IMR-90 (cell line): Measurements from ENCODE around the gene UBAC1. TPM values are rescaled to one million over a fixed set of nuclear protein-coding genes. Genes with fewer than 3 reads are reported as not detected.

Experiments used
- ATAC-seq: fragments of 200-7000 bp; cut with Tn5 transposase; 2 replicates; pipeline ENCODE4 v1.9.1; 2020; ENCODE audit warnings: low read depth, mild to moderate bottlenecking, moderate library complexity
- BruUV-seq: library from RNA; stranded (reverse); fragments of 400-500 nt; replicated peaks from 2 replicates; lab custom pipeline; 2021; lab: Mats Ljungman, UMichigan
- CTCF ChIA-PET: fragments of 300-600 bp; formaldehyde crosslinking; extraction: SDS; loops from one replicate; lab custom pipeline; 2021; ENCODE audit warnings: antibody characterized with exemption; lab: Yijun Ruan, JAX
- POLR2A ChIA-PET: fragments of 300-600 bp; sonication (Branson Sonifier 250); formaldehyde crosslinking; loops from one replicate; lab custom pipeline; 2022; ENCODE audit warnings: antibody characterized with exemption; ENCODE audit not compliant: unreplicated experiment; lab: Charles Lee
- DNase-seq: peaks from one replicate; pipeline ENCODE4 v3.0.0; 2013
- H2AFZ ChIP-seq: replicated peaks from 2 replicates; pipeline ENCODE3; 2013; ENCODE audit warnings: low read length, mild to moderate bottlenecking; ENCODE audit not compliant: poor library complexity
- H2AK5ac ChIP-seq: 2 replicates; pipeline ENCODE4 v1.6.1; 2013; ENCODE audit warnings: low read depth, low read length, inconsistent platforms
- H2AK9ac ChIP-seq: replicated peaks from 2 replicates; pipeline ENCODE3; 2013; ENCODE audit warnings: mild to moderate bottlenecking, low read depth, low read length, moderate library complexity; ENCODE audit not compliant: poor library complexity
- H2BK120ac ChIP-seq: 2 replicates; pipeline ENCODE4 v1.6.1; 2013; ENCODE audit warnings: low read depth, low read length, inconsistent platforms
- H2BK15ac ChIP-seq: 3 replicates; pipeline ENCODE4 v1.6.1; 2013; ENCODE audit warnings: low read depth, low read length, inconsistent platforms
- H2BK20ac ChIP-seq: 2 replicates; pipeline ENCODE4 v1.6.1; 2013; ENCODE audit warnings: low read depth, mild to moderate bottlenecking, inconsistent platforms, low read length, moderate library complexity
- H2BK5ac ChIP-seq: 2 replicates; pipeline ENCODE4 v1.6.1; 2013; ENCODE audit warnings: mild to moderate bottlenecking, low read depth, low read length, inconsistent platforms; ENCODE audit not compliant: poor library complexity, severe bottlenecking
- H3K14ac ChIP-seq: replicated peaks from 2 replicates; pipeline ENCODE4 v1.6.1; 2013; ENCODE audit warnings: low read depth, low read length, inconsistent platforms
- H3K18ac ChIP-seq: 2 replicates; pipeline ENCODE4 v1.6.1; 2013; ENCODE audit warnings: low read depth, low read length, control low read depth
- H3K23ac ChIP-seq: 2 replicates; pipeline ENCODE4 v1.6.1; 2013; ENCODE audit warnings: low read depth, low read length, inconsistent platforms
- H3K27ac ChIP-seq: 2 replicates; pipeline ENCODE4 v1.5.1; 2013; ENCODE audit warnings: mild to moderate bottlenecking, control low read depth, low read length; ENCODE audit not compliant: insufficient read depth
- H3K27me3 ChIP-seq: 2 replicates; pipeline ENCODE4 v1.6.1; 2013; ENCODE audit warnings: low read length; ENCODE audit not compliant: control insufficient read depth, insufficient read depth
- H3K36me3 ChIP-seq: 2 replicates; pipeline ENCODE4 v1.6.1; 2013; ENCODE audit warnings: low read length, mixed read lengths; ENCODE audit not compliant: control insufficient read depth, insufficient read depth
- H3K4ac ChIP-seq: 2 replicates; pipeline ENCODE4 v1.6.1; 2013; ENCODE audit warnings: low read depth, low read length, inconsistent platforms
- H3K4me1 ChIP-seq: 2 replicates; pipeline ENCODE4 v1.6.1; 2013; ENCODE audit warnings: low read length, mixed read lengths; ENCODE audit not compliant: control insufficient read depth, insufficient read depth
- H3K4me2 ChIP-seq: 2 replicates; pipeline ENCODE4 v1.6.1; 2013; ENCODE audit warnings: low read depth, mild to moderate bottlenecking, control low read depth, low read length, moderate library complexity
- H3K4me3 ChIP-seq: 2 replicates; pipeline ENCODE4 v1.5.1; 2013; ENCODE audit warnings: low read depth, mild to moderate bottlenecking, control low read depth, low read length, moderate library complexity; ENCODE audit not compliant: insufficient read depth
- H3K56ac ChIP-seq: 2 replicates; pipeline ENCODE4 v1.6.1; 2013; ENCODE audit warnings: low read length, inconsistent platforms; ENCODE audit not compliant: insufficient read depth; ENCODE audit errors: extremely low read depth
- H3K79me1 ChIP-seq, 2 experiments: 2 replicates each; pipeline ENCODE4 v1.6.1; 2013; ENCODE audit warnings: low read length in 2 of 2, inconsistent platforms in 1 of 2, low read depth in 1 of 2
- H3K9ac ChIP-seq: 2 replicates; pipeline ENCODE4 v1.6.1; 2013; ENCODE audit warnings: low read depth, low read length, control low read depth
- H3K9me1 ChIP-seq: 2 replicates; pipeline ENCODE4 v1.6.1; 2013; ENCODE audit warnings: low read length, inconsistent platforms; ENCODE audit not compliant: insufficient read depth
- H3K9me3 ChIP-seq: 2 replicates; pipeline ENCODE4 v1.6.1; 2013; ENCODE audit warnings: low read length; ENCODE audit not compliant: control insufficient read depth, insufficient read depth
- H4K20me1 ChIP-seq: 2 replicates; pipeline ENCODE4 v1.6.1; 2013; ENCODE audit warnings: low read length, inconsistent platforms; ENCODE audit not compliant: insufficient read depth
- H4K5ac ChIP-seq: 2 replicates; pipeline ENCODE4 v1.6.1; 2013; ENCODE audit warnings: mild to moderate bottlenecking, low read depth, low read length, control low read depth
- H4K8ac ChIP-seq, 2 experiments: 2 replicates each; pipeline ENCODE4 v1.6.1; 2013; ENCODE audit warnings: low read depth in 2 of 2, low read length in 2 of 2, control low read depth in 1 of 2, inconsistent platforms in 1 of 2
- H4K91ac ChIP-seq: 2 replicates; pipeline ENCODE4 v1.6.1; 2013; ENCODE audit warnings: low read depth, low read length, inconsistent platforms; ENCODE audit not compliant: insufficient read depth
- MXI1 ChIP-seq: IDR thresholded peaks from 2 replicates; pipeline ENCODE4 v1.6.1; 2012; ENCODE audit warnings: low read depth, mild to moderate bottlenecking, low read length, moderate library complexity, borderline replicate concordance
- NFE2L2 ChIP-seq: fragments of 150-350 bp; IDR thresholded peaks from 2 replicates; pipeline ENCODE4 v1.6.1; 2016; ENCODE audit warnings: low read depth, mild to moderate bottlenecking, low read length
- POLR2A ChIP-seq: IDR thresholded peaks from 2 replicates; pipeline ENCODE4 v1.6.1; 2012; ENCODE audit warnings: mild to moderate bottlenecking, low read depth, low read length
- RAD21 ChIP-seq: IDR thresholded peaks from 2 replicates; pipeline ENCODE4 v1.6.1; 2012; ENCODE audit warnings: low read length, improper control_type of control experiment
- RCOR1 ChIP-seq: IDR thresholded peaks from 2 replicates; pipeline ENCODE4 v1.6.1; 2012; ENCODE audit warnings: mild to moderate bottlenecking, low read length, improper control_type of control experiment; ENCODE audit not compliant: insufficient replicate concordance
- WGBS, 2 experiments: methylation state at CpG; one replicate each; pipeline versions ENCODE4 v1.1.5 to v1.1.7; 2013; ENCODE audit warnings: missing lambda C conversion rate in 2 of 2; ENCODE audit not compliant: insufficient read length in 1 of 2; ENCODE audit errors: extremely low coverage in 2 of 2; 5-methylcytosine and 5-hydroxymethylcytosine counted together
- dilution Hi-C: fragments of 300-500 bp; cut with HindIII; formaldehyde crosslinking; loops from one replicate; pipeline ENCODE4 v1.14.3; 2018; ENCODE audit warnings: low sequenced_read_pairs; ENCODE audit not compliant: unreplicated experiment
- in situ Hi-C: fragments of 300-500 bp; cut with MboI; formaldehyde crosslinking; loops from 3 replicates; pipeline ENCODE4 v1.14.3; 2019; ENCODE audit warnings: low sequenced_read_pairs, inconsistent platforms, mixed read lengths
- intact Hi-C: fragments of 100-400 bp; cut with micrococcal nuclease; formaldehyde crosslinking; loops from 2 replicates; pipeline ENCODE4 v1.10.0; 2022
- polyA plus RNA-seq, 3 experiments: library from polyadenylated mRNA; depleted of rRNA; stranded (reverse); fragments of >200 nt; gene quantifications; 2 replicates each; pipeline ENCODE4 v1.2.3, GENCODE V29; 2012; ENCODE audit warnings: low replicate concordance in 1 of 3
- total RNA-seq: library from RNA; depleted of rRNA; stranded (reverse); fragments of >200 nt; gene quantifications from 2 replicates; pipeline ENCODE4 v1.2.3, GENCODE V29; 2012

UBAC1 gene
- total and polyA plus RNA-seq, 2 of the 4 experiments (the other 2 are of a cell fraction): 25.3 to 33.9 TPM

DNA sequence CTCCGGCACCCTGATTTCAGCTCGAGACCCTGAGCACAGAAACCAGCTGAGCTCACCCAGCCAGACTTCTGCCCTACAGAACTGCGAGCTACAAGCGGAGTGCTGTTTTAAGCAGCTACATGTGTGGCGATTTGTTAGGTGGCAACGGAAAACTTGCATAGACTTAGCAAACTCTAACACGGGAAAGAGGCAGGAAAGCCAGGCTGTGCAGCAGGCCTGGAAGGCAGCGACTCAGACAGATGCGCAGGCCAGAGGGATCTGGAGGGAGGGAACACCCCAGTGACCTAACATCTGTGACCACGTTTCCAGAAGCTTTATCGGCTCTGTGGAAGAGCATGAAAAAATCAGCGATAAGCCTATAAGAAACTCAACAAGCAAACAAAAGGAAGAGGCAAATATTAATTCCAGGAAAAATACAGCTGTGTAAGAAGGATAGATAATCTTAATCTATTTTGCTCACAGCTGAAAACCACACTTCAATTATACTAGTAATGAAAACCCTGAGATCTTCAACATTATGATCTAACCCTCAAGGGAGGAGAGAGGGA is 11.0 kb downstream of the UBAC1 start:
- BruUV-seq: no TSS peak
- in situ Hi-C loops: no loop called here
- H4K8ac ChIP-seq: no peak overlapping the region
- H2AK5ac ChIP-seq: 0 out of 2 replicates have a peak overlapping the region, but pooled peaks have one; percentile 10
- H3K4me1 ChIP-seq: peaks cover 7% of the 10 kb centered on the region
- H3K56ac ChIP-seq: no peak overlapping the region
- no peaks in the 10 kb centered on the region for H3K27me3 ChIP-seq
- no peak overlapping the region for H3K4me3 ChIP-seq
- 89% methylated on average over 4 of the region's 12 CpGs; no CpG with 5 or more reads in 1 of the 2 experiments for WGBS, 2 experiments
- H3K9ac ChIP-seq: no peak overlapping the region
- DNase-seq: no peak
- no peak overlapping the region for H2BK5ac ChIP-seq
- ATAC-seq: no peak
- H3K14ac ChIP-seq: no peak overlapping the region
- H3K23ac ChIP-seq: no peak overlapping the region
- no peak overlapping the region for H2BK20ac ChIP-seq
- POLR2A ChIA-PET: no interaction called here
- H2BK120ac ChIP-seq: no peak overlapping the region
- dilution Hi-C loops: no loop called here
- no peak overlapping the region for H3K18ac ChIP-seq
- no peak overlapping the region; the same call in 1 of the 2 replicates for H4K91ac ChIP-seq
- peaks cover 4% of the 10 kb centered on the region for H3K9me1 ChIP-seq
- H4K20me1 ChIP-seq: peaks cover 6% of the 10 kb centered on the region
- H3K79me1 ChIP-seq: peaks cover 8 to 43% of the 10 kb centered on the region in 2 experiments; a peak in 3 of 4 replicates
- no peak overlapping the region for H3K4ac ChIP-seq
- H2AK9ac ChIP-seq: no peak overlapping the region
- CTCF ChIA-PET: no interaction called here
- H4K5ac ChIP-seq: no peak overlapping the region
- peaks cover 42% of the 10 kb centered on the region for H3K36me3 ChIP-seq
- H3K9me3 ChIP-seq: no peaks in the 10 kb centered on the region
- no peak overlapping the region for H3K4me2 ChIP-seq
- no peak overlapping the region for H3K27ac ChIP-seq
- H2AFZ ChIP-seq: no peak overlapping the region
- no peak overlapping the region for H2BK15ac ChIP-seq
- TF ChIP-seq NFE2L2: no peak
- no peak for TF ChIP-seq MXI1
- no peak for TF ChIP-seq RCOR1
- no peak for TF ChIP-seq RAD21
- no peak for TF ChIP-seq POLR2A
- intact Hi-C loops: no loop called here
